Sigmoid colon (tissue), 7 donors: Measurements from ENCODE around the gene KCNIP1. TPM values are rescaled to one million over a fixed set of nuclear protein-coding genes. Genes with fewer than 3 reads are reported as not detected.

Experiments used
- DNase-seq: peaks from one replicate; pipeline ENCODE4 v3.0.0-alpha.2; 2019
- H3K27ac ChIP-seq, 4 donors: fragments of 200-600 bp; sonication (generic); one replicate each; pipeline ENCODE4 v1.5.1; 2016 to 2019; ENCODE audit warnings: mild to moderate bottlenecking in 1 of 4
- H3K27me3 ChIP-seq, 3 donors: fragments of 200-600 bp; sonication (generic); one replicate each; pipeline ENCODE4 v1.5.1; 2019; ENCODE audit warnings: mild to moderate bottlenecking in 1 of 3
- H3K36me3 ChIP-seq, 4 donors: fragments of 200-600 bp; sonication (generic); one replicate each; pipeline ENCODE4 v1.5.1; 2016 to 2019
- H3K4me1 ChIP-seq, 4 donors: fragments of 200-600 bp; sonication (generic); one replicate each; pipeline ENCODE4 v1.5.1; 2017 to 2019
- H3K4me3 ChIP-seq, 4 donors: fragments of 200-600 bp; sonication (generic); one replicate each; pipeline ENCODE4 v1.5.1; 2017 to 2019; ENCODE audit warnings: mild to moderate bottlenecking in 2 of 4, moderate library complexity in 1 of 4
- H3K9me3 ChIP-seq, 4 donors: fragments of 200-600 bp in 3 of 4; sonication (generic) in 3 of 4; one replicate each; pipeline versions ENCODE4 v1.5.1 to v1.6.1; 2013 to 2019
- CTCF ChIP-seq, 4 experiments: fragments of 450-650 bp in 3 of 4; fragments of 200-600 bp in 1 of 4; IDR thresholded peaks; one replicate each; pipeline ENCODE4 v1.5.1; 2016 to 2019; ENCODE audit warnings: antibody characterized with exemption in 4 of 4, mild to moderate bottlenecking in 3 of 4, moderate library complexity in 2 of 4
- EP300 ChIP-seq, 4 donors: sonication (generic); formaldehyde crosslinking; IDR thresholded peaks; one replicate each; pipeline ENCODE4 v1.6.1; 2017; ENCODE audit warnings: antibody characterized with exemption in 4 of 4
- POLR2A ChIP-seq, 2 donors: fragments of 450-650 bp; IDR thresholded peaks; one replicate each; pipeline ENCODE4 v1.6.1; 2016; ENCODE audit warnings: antibody characterized with exemption in 2 of 2, mild to moderate bottlenecking in 2 of 2, moderate library complexity in 2 of 2
- POLR2AphosphoS5 ChIP-seq, 4 donors: sonication (generic); formaldehyde crosslinking; IDR thresholded peaks; one replicate each; pipeline ENCODE4 v1.6.1; 2017; ENCODE audit warnings: antibody characterized with exemption in 4 of 4
- WGBS, 2 donors: extraction: QIAGEN DNeasy Blood & Tissue Kit; methylation state at CpG; one replicate each; pipeline ENCODE4 v1.1.7; 2013; 5-methylcytosine and 5-hydroxymethylcytosine counted together
- intact Hi-C: fragments of 100-400 bp; cut with DNase I; formaldehyde crosslinking; loops from one replicate; pipeline ENCODE4 v1.15.1; 2023
- polyA plus RNA-seq, 3 donors: library from polyadenylated mRNA; stranded (reverse); fragments of 200-250 nt; gene quantifications; one replicate each; pipeline ENCODE4 v1.2.3, GENCODE V29; 2013
- total RNA-seq, 4 donors: library from RNA; depleted of rRNA; stranded (reverse); fragments of >200 nt; gene quantifications; one replicate each; pipeline ENCODE4 v1.1.0, GENCODE V29; 2016
- donor health status: healthy with polysubstance abuse.
- donor health status: Bipolar disorder and iron deficiency.
- donor health status: healthy.

Gene KCNIP1
- total and polyA plus RNA-seq, 7 donors: 0.28 to 2.8 (median 1.1) TPM; not detected in 2

- peaks cover 0 to 5% (median 0%) of the 10 kb centered on the region in 3 donors for H3K27me3 ChIP-seq
- H3K36me3 ChIP-seq: no peaks in the 10 kb centered on the region
- 59 to 80% methylated on average over 1 of the region's 1 CpG for WGBS, 2 donors
- H3K27ac ChIP-seq: no peak overlapping the region
- intact Hi-C loops: no loop called here
- peak; percentile 14 for DNase-seq
- no peak overlapping the region for H3K4me3 ChIP-seq
- H3K9me3 ChIP-seq: no peaks in the 10 kb centered on the region
- TF ChIP-seq POLR2AphosphoS5 (IDR thresholded peaks at IDR 0.05) (no peak), CTCF (IDR thresholded peaks at IDR 0.05) (no peak), EP300 (IDR thresholded peaks at IDR 0.05) (no peak), POLR2A (IDR thresholded peaks at IDR 0.05) (no peak)
- H3K4me1 ChIP-seq: no peaks in the 10 kb centered on the region
These were observed 25.2 kb downstream of the KCNIP1 start for GRCh38 chr5:170528976-170529375.

DNA sequence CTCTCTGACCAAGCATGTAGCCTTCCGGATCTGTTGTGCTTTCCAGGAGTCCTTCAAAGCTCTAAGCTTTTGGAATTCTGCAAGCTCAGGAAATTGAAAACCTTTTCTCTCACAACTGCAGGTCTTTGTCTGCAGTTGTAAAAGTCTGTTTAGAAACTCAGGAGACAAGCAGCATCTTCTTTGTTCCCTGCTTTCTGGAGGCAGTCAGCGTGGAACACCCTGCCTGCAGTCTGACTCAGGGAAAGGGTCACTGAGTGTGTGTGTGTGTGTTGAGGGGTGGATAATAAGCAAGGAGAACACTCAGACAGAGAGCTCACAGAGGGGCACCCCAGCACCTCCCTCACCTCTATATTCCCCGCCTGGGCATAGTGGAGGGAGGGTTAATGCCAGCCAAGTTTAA, 29.1 kb downstream of the KCNIP1 start:
- Histone ChIP-seq H3K4me3 (no peak overlapping the region), H3K36me3 (no peaks in the 10 kb centered on the region), H3K27ac (no peak overlapping the region), H3K27me3 (peaks cover 0 to 3% (median 0%) of the 10 kb centered on the region in 3 donors), H3K4me1 (no peaks in the 10 kb centered on the region), H3K9me3 (no peaks in the 10 kb centered on the region)
- DNase-seq: no peak
- TF ChIP-seq EP300 (IDR thresholded peaks at IDR 0.05) (no peak), CTCF (IDR thresholded peaks at IDR 0.05) (no peak), POLR2A (IDR thresholded peaks at IDR 0.05) (no peak), POLR2AphosphoS5 (IDR thresholded peaks at IDR 0.05) (no peak)
- intact Hi-C loops: no loop called here
- 70 to 78% methylated on average over 3 of the region's 3 CpGs for WGBS, 2 donors

- DNase-seq: peak; percentile 19
These were observed 29.6 kb downstream of the KCNIP1 start for GRCh38 chr5:170533383-170533782.

DNA sequence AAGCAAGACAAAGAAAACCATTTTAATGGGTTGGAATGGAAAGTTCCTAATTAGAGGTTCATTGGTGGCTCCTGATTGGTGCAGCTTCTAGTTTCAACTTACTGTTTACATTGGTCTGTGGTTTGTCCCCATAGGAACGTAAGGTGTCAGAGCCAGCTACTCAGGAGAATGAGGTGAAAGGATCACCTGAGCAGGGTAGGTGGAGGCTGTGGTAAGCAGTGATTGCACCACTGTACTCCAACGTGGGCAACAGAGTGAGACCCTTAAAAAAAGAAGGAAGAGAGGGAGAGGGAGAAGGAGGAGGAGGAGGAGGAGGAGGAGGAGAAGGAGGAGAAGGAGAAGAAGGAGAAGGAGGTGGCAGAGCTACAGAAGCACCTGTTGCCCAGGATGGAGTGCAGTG, 30.4 kb downstream of the KCNIP1 start:
- Histone ChIP-seq H3K4me1 (no peaks in the 10 kb centered on the region), H3K27me3 (peaks cover 0 to 3% (median 0%) of the 10 kb centered on the region in 3 donors), H3K27ac (no peak overlapping the region), H3K9me3 (no peaks in the 10 kb centered on the region), H3K4me3 (no peak overlapping the region), H3K36me3 (no peaks in the 10 kb centered on the region)
- 7 to 18% methylated on average over 2 of the region's 2 CpGs for WGBS, 2 donors
- no peak for TF ChIP-seq POLR2A (IDR thresholded peaks at IDR 0.05)
- TF ChIP-seq EP300 (IDR thresholded peaks at IDR 0.05): no peak
- TF ChIP-seq POLR2AphosphoS5 (IDR thresholded peaks at IDR 0.05): no peak
- intact Hi-C loops: no loop called here
- DNase-seq: peak; percentile 7

More at GRCh38 chr5:170533383-170533782, 29.6 kb downstream of the KCNIP1 start:
- Histone ChIP-seq H3K4me1 (no peaks in the 10 kb centered on the region), H3K4me3 (no peak overlapping the region), H3K27me3 (peaks cover 0 to 3% (median 0%) of the 10 kb centered on the region in 3 donors), H3K9me3 (no peaks in the 10 kb centered on the region), H3K36me3 (no peaks in the 10 kb centered on the region), H3K27ac (no peak overlapping the region)
- 67 to 81% methylated on average over 5 of the region's 5 CpGs for WGBS, 2 donors
- no peak for TF ChIP-seq POLR2A (IDR thresholded peaks at IDR 0.05)
- no peak for TF ChIP-seq POLR2AphosphoS5 (IDR thresholded peaks at IDR 0.05)
- TF ChIP-seq EP300 (IDR thresholded peaks at IDR 0.05): no peak
- no peak for TF ChIP-seq CTCF (IDR thresholded peaks at IDR 0.05)
- intact Hi-C loops: no loop called here

DNA sequence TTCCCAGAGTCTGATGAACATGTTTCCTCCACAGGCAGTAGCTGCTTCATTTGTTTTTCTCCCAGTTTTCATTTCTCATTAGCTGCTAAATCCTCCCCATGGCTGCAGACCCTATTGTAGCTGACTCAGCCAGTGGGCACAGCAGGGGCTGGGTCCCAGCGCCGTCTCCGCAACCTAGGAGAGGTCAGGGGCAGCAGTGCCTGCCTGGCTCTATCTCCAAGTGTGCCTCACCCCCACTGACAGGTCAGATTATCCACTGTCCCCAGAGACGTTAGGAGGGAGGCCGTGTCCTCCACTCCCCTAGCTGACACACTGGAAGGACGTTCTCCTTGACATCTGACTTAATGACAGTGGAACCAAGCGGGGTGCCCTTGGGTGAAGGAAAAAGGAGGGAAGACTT, 31.1 kb downstream of the KCNIP1 start:
- peak; percentile 29 for DNase-seq
- Histone ChIP-seq H3K9me3 (no peaks in the 10 kb centered on the region), H3K36me3 (no peaks in the 10 kb centered on the region), H3K27me3 (peaks cover 0 to 3% (median 0%) of the 10 kb centered on the region in 3 donors), H3K27ac (no peak overlapping the region), H3K4me1 (no peaks in the 10 kb centered on the region), H3K4me3 (no peak overlapping the region)
- intact Hi-C loops: no loop called here
- WGBS, 2 donors: 74 to 83% methylated on average over 7 of the region's 7 CpGs
- TF ChIP-seq POLR2AphosphoS5 (IDR thresholded peaks at IDR 0.05) (no peak), EP300 (IDR thresholded peaks at IDR 0.05) (no peak), CTCF (IDR thresholded peaks at IDR 0.05) (no peak), POLR2A (IDR thresholded peaks at IDR 0.05) (no peak)
